A549 (cell line): ENCODE results near the gene IGSF9. TPM values are rescaled to one million over a fixed set of nuclear protein-coding genes. Genes with fewer than 3 reads are reported as not detected.

Source experiments
- ATAC-seq, 2 experiments: fragments of 200-7000 bp in 1 of 2; fragments of >200 bp in 1 of 2; cut with Nextera tagmentation in 1 of 2; cut with Tn5 transposase in 1 of 2; 3 replicates each; pipeline versions ENCODE4 v1.8.0 to v1.9.1; 2018 to 2020; ENCODE audit warnings: mild to moderate bottlenecking in 1 of 2, moderate library complexity in 1 of 2
- CTCF ChIA-PET: fragments of 300-600 bp; sonication (Branson Sonifier 250); formaldehyde crosslinking; extraction: SDS; loops from one replicate; lab custom pipeline; 2021; ENCODE audit warnings: antibody characterized with exemption, inconsistent platforms; lab: Yijun Ruan, JAX
- POLR2A ChIA-PET: fragments of 350-600 bp; formaldehyde crosslinking; extraction: SDS; loops from one replicate; lab custom pipeline; 2021; ENCODE audit warnings: antibody characterized with exemption, inconsistent platforms; lab: Yijun Ruan, JAX
- DNase-seq, 2 experiments: peaks; one replicate each; pipeline versions ENCODE4 v3.0.0 to v3.0.0-alpha.2; 2011 to 2016; ENCODE audit warnings: low read depth in 1 of 2, low spot score in 1 of 2
- FAIRE-seq: peaks from 2 replicates; lab custom pipeline; 2011; peaks lifted over from hg19 to GRCh38; lab: Jason Lieb, UNC
- H3K27ac ChIP-seq, 2 experiments: fragments of >200 bp; sonication (Bioruptor Twin); formaldehyde crosslinking; 3 replicates each; pipeline ENCODE4 v1.5.1; 2016 to 2017
- H3K4me1 ChIP-seq: fragments of >200 bp; sonication (Bioruptor Twin); formaldehyde crosslinking; 3 replicates; pipeline ENCODE4 v1.6.1; 2016
- H3K4me2 ChIP-seq: fragments of >200 bp; sonication (Bioruptor Twin); formaldehyde crosslinking; 3 replicates; pipeline ENCODE4 v1.6.1; 2016
- H3K4me3 ChIP-seq: fragments of >200 bp; sonication (Bioruptor Twin); formaldehyde crosslinking; 3 replicates; pipeline ENCODE4 v1.5.1; 2016
- H3K9me3 ChIP-seq: fragments of >200 bp; sonication (Bioruptor Twin); formaldehyde crosslinking; 3 replicates; pipeline ENCODE4 v1.6.1; 2016
- ATOH8 ChIP-seq: fragments of 250-450 bp; sonication (Bioruptor Pico); IDR thresholded peaks from 2 replicates; pipeline ENCODE4 v1.5.0; 2020; ENCODE audit warnings: low read depth, mild to moderate bottlenecking, moderate library complexity
- CTCF ChIP-seq: fragments of >200 bp; sonication (Bioruptor Twin); formaldehyde crosslinking; IDR thresholded peaks from 3 replicates; pipeline ENCODE4 v1.5.1; 2016
- EHF ChIP-seq: fragments of 250-450 bp; sonication (Bioruptor Pico); IDR thresholded peaks from 2 replicates; pipeline ENCODE4 v1.5.0; 2020; ENCODE audit warnings: mild to moderate bottlenecking
- ESRRA ChIP-seq: fragments of 150-350 bp; IDR thresholded peaks from 2 replicates; pipeline ENCODE4 v1.6.1; 2014; ENCODE audit warnings: mild to moderate bottlenecking, low read length, borderline replicate concordance
- FOXS1 ChIP-seq: fragments of 250-450 bp; sonication (Bioruptor Pico); IDR thresholded peaks from 2 replicates; pipeline ENCODE4 v1.5.0; 2020; ENCODE audit warnings: mild to moderate bottlenecking, moderate library complexity
- HMGXB4 ChIP-seq: fragments of 250-450 bp; sonication (Bioruptor Pico); IDR thresholded peaks from 2 replicates; pipeline ENCODE4 v1.5.0; 2021; ENCODE audit warnings: mild to moderate bottlenecking, moderate library complexity, borderline replicate concordance
- KDM1A ChIP-seq: fragments of 200-600 bp; sonication (generic); IDR thresholded peaks from 2 replicates; pipeline ENCODE4 v1.6.1; 2016; ENCODE audit warnings: low read depth, mild to moderate bottlenecking
- MAFK ChIP-seq: fragments of 450-650 bp; IDR thresholded peaks from 2 replicates; pipeline ENCODE4 v1.6.1; 2014; ENCODE audit not compliant: partially characterized antibody
- NPAS2 ChIP-seq: fragments of 250-450 bp; sonication (Bioruptor Pico); IDR thresholded peaks from 2 replicates; pipeline ENCODE4 v1.8.0; 2022; ENCODE audit warnings: mild to moderate bottlenecking, moderate library complexity, borderline replicate concordance
- NR3C1 ChIP-seq: fragments of >200 bp; sonication (Bioruptor Twin); formaldehyde crosslinking; IDR thresholded peaks from 3 replicates; pipeline ENCODE4 v1.6.1; 2017
- RAD21 ChIP-seq, 2 experiments: fragments of >200 bp in 1 of 2; sonication (Bioruptor Twin) in 1 of 2; formaldehyde crosslinking in 1 of 2; IDR thresholded peaks in 1 of 2; conservative IDR thresholded peaks in 1 of 2; 2 replicates in 1 of 2; 3 replicates in 1 of 2; pipeline ENCODE4 v1.6.1; 2012 to 2018; ENCODE audit warnings: inconsistent platforms in 1 of 2
- RNF2 ChIP-seq: fragments of 200-600 bp; sonication (generic); IDR thresholded peaks from 2 replicates; pipeline ENCODE4 v1.6.1; 2016; ENCODE audit warnings: low read depth, mild to moderate bottlenecking, antibody characterized with exemption, moderate library complexity, borderline replicate concordance
- SMC3 ChIP-seq: fragments of >200 bp; sonication (Bioruptor Twin); formaldehyde crosslinking; IDR thresholded peaks from 3 replicates; pipeline ENCODE4 v1.6.1; 2018; ENCODE audit warnings: inconsistent platforms
- SREBF2 ChIP-seq: fragments of 450-650 bp; IDR thresholded peaks from 2 replicates; pipeline ENCODE4 v1.6.1; 2014; ENCODE audit warnings: mild to moderate bottlenecking, moderate library complexity
- USF2 ChIP-seq: fragments of 450-650 bp; IDR thresholded peaks from 2 replicates; pipeline ENCODE4 v1.6.1; 2014; ENCODE audit warnings: antibody characterized with exemption
- ZC3H11A ChIP-seq: fragments of 450-650 bp; IDR thresholded peaks from 2 replicates; pipeline ENCODE4 v1.6.1; 2014; ENCODE audit warnings: antibody characterized with exemption, mild to moderate bottlenecking
- ZFP36 ChIP-seq: fragments of 450-650 bp; IDR thresholded peaks from 2 replicates; pipeline ENCODE4 v1.6.1; 2014; ENCODE audit warnings: borderline replicate concordance; ENCODE audit not compliant: partially characterized antibody
- ZSCAN20 ChIP-seq: fragments of 250-450 bp; sonication (Bioruptor Pico); IDR thresholded peaks from 2 replicates; pipeline ENCODE4 v1.8.0; 2022; ENCODE audit warnings: mild to moderate bottlenecking, moderate library complexity
- WGBS: methylation state at CpG from one replicate; pipeline ENCODE4 v1.1.6; 2017; ENCODE audit errors: missing lambda C conversion rate; 5-methylcytosine and 5-hydroxymethylcytosine counted together
- polyA plus RNA-seq, 4 experiments: library from polyadenylated mRNA; depleted of rRNA in 3 of 4; stranded (reverse); fragments of >200 nt; fragmentation: RNase III in 1 of 4; extraction: RNeasy Plus Mini Kit Qiagen cat#74134 plus additional on column Dnase treatment in 1 of 4; gene quantifications; 2 replicates in 3 of 4; 3 replicates in 1 of 4; pipeline ENCODE4 v1.2.3, GENCODE V29; 2011 to 2017

IGSF9 gene
- polyA plus RNA-seq, 2 of the 4 experiments (the other 2 are of a cell fraction), result 0.06 to 0.54 TPM

GRCh38 chr1:159895836-159896545 lies 49.4 kb downstream of the IGSF9 start:
- 82% methylated on average over 6 of the region's 6 CpGs for WGBS
- DNase-seq (no peak), FAIRE-seq (no peak), ATAC-seq (no peak)
- Histone ChIP-seq H3K4me3 (no peak overlapping the region), H3K27ac (no peak overlapping the region), H3K4me2 (no peak overlapping the region), H3K4me1 (no peaks in the 10 kb centered on the region), H3K9me3 (no peaks in the 10 kb centered on the region)
- TF ChIP-seq ATOH8, result no peak
- no peak for TF ChIP-seq CTCF
- no peak for TF ChIP-seq ZFP36
- no peak for TF ChIP-seq KDM1A
- no peak for TF ChIP-seq ZC3H11A
- no peak for TF ChIP-seq NR3C1
- TF ChIP-seq NPAS2, result no peak
- TF ChIP-seq EHF (CRISPR knock-in tag), result no peak
- no peak for TF ChIP-seq MAFK
- TF ChIP-seq SMC3, result no peak
- TF ChIP-seq ESRRA, result no peak
- TF ChIP-seq ZSCAN20 (CRISPR knock-in tag), result no peak
- TF ChIP-seq HMGXB4 (CRISPR knock-in tag), result no peak
- no peak for TF ChIP-seq RNF2
- TF ChIP-seq FOXS1 (CRISPR knock-in tag), result no peak
- ChIA-PET CTCF (interaction anchor here (0.6 to 14.9 kb wide), 14 partner anchors 17 to 744 kb away, joined by 3 to 565 read pairs (median 6); partner anchors contain the start of genes DUSP23, FCRL6, IGSF9 and TAGLN2), POLR2A (no interaction called here)

- no peak for FAIRE-seq
- no peak for TF ChIP-seq USF2
- no peak for TF ChIP-seq NR3C1
- ATAC-seq, result no peak
- Histone ChIP-seq H3K4me3 (no peak overlapping the region), H3K4me1 (peaks cover under 1% of the 10 kb centered on the region; the same call in 2 of the 3 replicates), H3K9me3 (no peaks in the 10 kb centered on the region), H3K4me2 (no peak overlapping the region), H3K27ac (no peak overlapping the region)
- WGBS, result 70% methylated on average over 3 of the region's 3 CpGs
- no peak for DNase-seq
- ChIA-PET CTCF (interaction anchor here (0.6 to 14.9 kb wide), 15 partner anchors 13 to 762 kb away, joined by 3 to 565 read pairs (median 30); partner anchors contain the start of genes DUSP23, FCRL6, IGSF9 and TAGLN2), POLR2A (no interaction called here)
Measured at GRCh38 chr1:159895286-159895685, 50.1 kb downstream of the IGSF9 start.

- FAIRE-seq (no peak), DNase-seq (peak in 1 of 2 experiments; percentile 41), ATAC-seq (no peak)
- no peak overlapping the region for H3K4me2 ChIP-seq
- no peaks in the 10 kb centered on the region for H3K9me3 ChIP-seq
- CTCF ChIA-PET, result interaction anchor here (0.6 to 14.9 kb wide), 40 partner anchors 7 to 760 kb away, joined by 3 to 565 read pairs (median 12); partner anchors contain the start of genes CFAP45, DUSP23, FCRL6 and IGSF9
- POLR2A ChIA-PET, result interaction anchor here (1.8 kb wide), 1 partner anchor 114 kb away, joined by 7 read pairs; no protein-coding TSS in a partner anchor
- WGBS, result 72% methylated on average over 2 of the region's 5 CpGs
- H3K4me1 ChIP-seq, result peaks cover 11% of the 10 kb centered on the region; the same call in 2 of the 3 replicates
- no peak overlapping the region for H3K27ac ChIP-seq
- TF ChIP-seq RAD21 (conservative IDR thresholded peaks at IDR 0.05 in 1 of 2, IDR thresholded peaks at IDR 0.05 in 1 of 2), result peak; percentile 47 to 49; a peak in 3 of 5 replicates
- no peak for TF ChIP-seq SREBF2
- TF ChIP-seq SMC3, result peak; percentile 59
- TF ChIP-seq CTCF, result peak; percentile 40
- H3K4me3 ChIP-seq, result no peak overlapping the region
Measured at GRCh38 chr1:159892944-159893343, 52.5 kb downstream of the IGSF9 start.
